Activated B cell treated with CpG ODN at 0.5 μM for 24 hours (primary cell): ENCODE measurements around the gene SYT12. TPM values are rescaled to one million over a fixed set of nuclear protein-coding genes. Genes with fewer than 3 reads are reported as not detected.

Experiments used
- ATAC-seq: fragments of 200-7000 bp; cut with Tn5 transposase; one replicate; pipeline ENCODE4 v1.10.0; 2021; ENCODE audit warnings: low read depth, mild to moderate bottlenecking, moderate library complexity
- CTCF ChIA-PET: fragments of 350-600 bp; sonication (Branson Sonifier 250); formaldehyde crosslinking; loops from one replicate; lab custom pipeline; 2021; ENCODE audit warnings: antibody characterized with exemption; lab: Charles Lee
- POLR2A ChIA-PET: fragments of 350-600 bp; sonication (Branson Sonifier 250); formaldehyde crosslinking; loops from one replicate; lab custom pipeline; 2021; ENCODE audit warnings: antibody characterized with exemption; lab: Charles Lee
- DNase-seq: peaks from one replicate; pipeline ENCODE4 v3.0.0; 2022
- H3K27ac Mint-ChIP-seq: one replicate; pipeline ENCODE4 v1.8.0; 2020; ENCODE audit warnings: mixed read lengths
- H3K27me3 Mint-ChIP-seq: one replicate; pipeline ENCODE4 v1.8.0; 2021; ENCODE audit warnings: mixed read lengths
- H3K36me3 Mint-ChIP-seq: one replicate; pipeline ENCODE4 v1.8.0; 2021; ENCODE audit warnings: low read depth, mixed read lengths
- H3K4me1 Mint-ChIP-seq: one replicate; pipeline ENCODE4 v1.8.0; 2021; ENCODE audit warnings: mixed read lengths
- H3K4me3 Mint-ChIP-seq: one replicate; pipeline ENCODE4 v1.8.0; 2020; ENCODE audit warnings: mild to moderate bottlenecking, mixed read lengths
- H3K9me3 Mint-ChIP-seq: one replicate; pipeline ENCODE4 v1.8.0; 2020; ENCODE audit warnings: mixed read lengths
- intact Hi-C: fragments of 100-400 bp; cut with micrococcal nuclease; formaldehyde crosslinking; loops from one replicate; pipeline ENCODE4 v1.15.1; 2024
- total RNA-seq: library from RNA; stranded (reverse); gene quantifications from 2 replicates; pipeline ENCODE4 v1.2.3, GENCODE V29; 2022
- TF ChIP-seq, protein P1 (sequence below): fragments of 200-600 bp; IDR thresholded peaks from one replicate; pipeline ENCODE4 v1.8.0; 2022; ENCODE audit warnings: antibody characterized with exemption, mild to moderate bottlenecking

The SYT12 gene
- total RNA-seq, 1 donor from 2014 or later: not detected

DNA sequence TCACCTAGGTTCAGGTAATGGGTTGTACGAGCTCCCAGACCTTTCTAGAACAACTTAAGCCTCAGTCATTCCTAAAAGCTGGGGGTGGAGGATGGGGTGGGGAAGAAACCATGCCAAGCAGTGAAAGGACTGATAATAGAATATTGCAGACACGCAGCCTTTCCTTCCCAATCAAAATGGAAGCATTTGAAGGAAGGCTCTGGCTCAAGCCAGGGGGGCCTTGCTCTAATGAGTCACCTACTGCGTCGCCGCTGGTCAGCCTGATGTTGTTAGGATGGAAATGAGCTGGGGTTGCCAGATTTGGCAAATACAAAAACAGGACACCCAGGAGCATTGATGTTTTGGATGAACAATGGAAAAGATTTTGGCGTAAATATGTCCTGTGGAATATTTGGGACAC, 6.2 kb downstream of the SYT12 start:
- no peak overlapping the region for H3K27ac Mint-ChIP-seq
- no peak for DNase-seq
- ChIA-PET CTCF (no interaction called here), POLR2A (no interaction called here)
- H3K4me3 Mint-ChIP-seq: no peak overlapping the region
- intact Hi-C loops: loop anchor here (2.0 kb wide), 1 partner anchor 16 kb away; no protein-coding TSS in a partner anchor
- H3K27me3 Mint-ChIP-seq: peaks cover 49% of the 10 kb centered on the region
- ATAC-seq: no peak
- TF ChIP-seq, protein P1, sequence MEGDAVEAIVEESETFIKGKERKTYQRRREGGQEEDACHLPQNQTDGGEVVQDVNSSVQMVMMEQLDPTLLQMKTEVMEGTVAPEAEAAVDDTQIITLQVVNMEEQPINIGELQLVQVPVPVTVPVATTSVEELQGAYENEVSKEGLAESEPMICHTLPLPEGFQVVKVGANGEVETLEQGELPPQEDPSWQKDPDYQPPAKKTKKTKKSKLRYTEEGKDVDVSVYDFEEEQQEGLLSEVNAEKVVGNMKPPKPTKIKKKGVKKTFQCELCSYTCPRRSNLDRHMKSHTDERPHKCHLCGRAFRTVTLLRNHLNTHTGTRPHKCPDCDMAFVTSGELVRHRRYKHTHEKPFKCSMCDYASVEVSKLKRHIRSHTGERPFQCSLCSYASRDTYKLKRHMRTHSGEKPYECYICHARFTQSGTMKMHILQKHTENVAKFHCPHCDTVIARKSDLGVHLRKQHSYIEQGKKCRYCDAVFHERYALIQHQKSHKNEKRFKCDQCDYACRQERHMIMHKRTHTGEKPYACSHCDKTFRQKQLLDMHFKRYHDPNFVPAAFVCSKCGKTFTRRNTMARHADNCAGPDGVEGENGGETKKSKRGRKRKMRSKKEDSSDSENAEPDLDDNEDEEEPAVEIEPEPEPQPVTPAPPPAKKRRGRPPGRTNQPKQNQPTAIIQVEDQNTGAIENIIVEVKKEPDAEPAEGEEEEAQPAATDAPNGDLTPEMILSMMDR: no peak
- no peaks in the 10 kb centered on the region for H3K9me3 Mint-ChIP-seq
- no peaks in the 10 kb centered on the region for H3K36me3 Mint-ChIP-seq
- peaks cover 46% of the 10 kb centered on the region for H3K4me1 Mint-ChIP-seq

- TF ChIP-seq, protein P1: no peak
- H3K4me1 Mint-ChIP-seq: peaks cover 34% of the 10 kb centered on the region
- H3K4me3 Mint-ChIP-seq: no peak overlapping the region
- intact Hi-C loops: no loop called here
- no peak for DNase-seq
- ChIA-PET POLR2A (no interaction called here), CTCF (no interaction called here)
- H3K27me3 Mint-ChIP-seq: peaks cover 44% of the 10 kb centered on the region
- no peak overlapping the region for H3K27ac Mint-ChIP-seq
- no peaks in the 10 kb centered on the region for H3K9me3 Mint-ChIP-seq
- no peaks in the 10 kb centered on the region for H3K36me3 Mint-ChIP-seq
- ATAC-seq: no peak
Measured at GRCh38 chr11:67030976-67031375, 8.0 kb downstream of the SYT12 start.

DNA sequence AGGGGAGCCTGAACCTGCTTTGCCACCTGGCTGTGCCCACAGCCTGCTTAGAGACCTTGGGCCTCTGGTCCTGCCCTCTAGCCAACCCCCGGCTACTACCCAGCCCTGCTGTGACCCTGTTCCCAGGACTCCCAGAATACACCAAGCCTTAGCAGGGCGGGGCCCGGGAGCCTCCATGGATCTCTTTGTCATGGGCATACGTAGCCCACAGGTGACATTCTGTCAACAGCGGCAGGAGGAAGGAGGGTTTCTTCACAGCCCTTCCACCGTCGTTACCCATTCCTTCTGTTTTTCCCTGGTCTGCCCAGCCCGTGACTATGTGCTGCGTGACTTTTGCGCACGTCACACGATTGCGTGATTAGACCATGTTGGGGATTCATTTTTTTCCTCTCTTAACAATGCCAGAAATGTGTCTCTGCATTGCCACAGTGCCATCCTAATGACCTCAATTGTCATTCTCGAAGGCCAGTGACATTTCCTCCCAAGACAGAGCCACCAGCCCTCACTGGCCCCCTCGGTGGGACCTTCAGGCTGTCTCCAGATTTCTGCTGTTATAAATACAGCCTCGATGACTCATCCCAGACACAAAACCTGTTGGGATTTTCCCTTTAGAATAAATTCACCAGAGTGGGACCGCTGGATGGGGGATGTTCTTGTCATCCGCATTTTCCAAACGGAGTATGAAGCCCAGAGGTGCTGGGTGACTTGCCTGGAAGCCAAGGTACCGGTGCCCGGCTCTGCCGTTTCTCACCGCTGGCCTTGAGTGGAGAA, 9.0 kb downstream of the SYT12 start:
- H3K27ac Mint-ChIP-seq: no peak overlapping the region
- H3K4me3 Mint-ChIP-seq: no peak overlapping the region
- peaks cover 48% of the 10 kb centered on the region for H3K27me3 Mint-ChIP-seq
- H3K4me1 Mint-ChIP-seq: peaks cover 33% of the 10 kb centered on the region
- TF ChIP-seq, protein P1: no peak
- DNase-seq: no peak
- no peaks in the 10 kb centered on the region for H3K9me3 Mint-ChIP-seq
- intact Hi-C loops: no loop called here
- ChIA-PET CTCF (no interaction called here), POLR2A (no interaction called here)
- no peak for ATAC-seq
- no peaks in the 10 kb centered on the region for H3K36me3 Mint-ChIP-seq

GRCh38 chr11:67032830-67033551, 10.1 kb downstream of the SYT12 start:
- ATAC-seq (no peak), DNase-seq (no peak)
- POLR2A ChIA-PET: no interaction called here
- intact Hi-C loops: no loop called here
- Mint-ChIP-seq H3K36me3 (no peaks in the 10 kb centered on the region), H3K4me3 (no peak overlapping the region), H3K27ac (no peak overlapping the region), H3K9me3 (no peaks in the 10 kb centered on the region), H3K4me1 (peaks cover 23% of the 10 kb centered on the region), H3K27me3 (peaks cover 50% of the 10 kb centered on the region)
- TF ChIP-seq, protein P1: no peak
- CTCF ChIA-PET: no interaction called here

DNA sequence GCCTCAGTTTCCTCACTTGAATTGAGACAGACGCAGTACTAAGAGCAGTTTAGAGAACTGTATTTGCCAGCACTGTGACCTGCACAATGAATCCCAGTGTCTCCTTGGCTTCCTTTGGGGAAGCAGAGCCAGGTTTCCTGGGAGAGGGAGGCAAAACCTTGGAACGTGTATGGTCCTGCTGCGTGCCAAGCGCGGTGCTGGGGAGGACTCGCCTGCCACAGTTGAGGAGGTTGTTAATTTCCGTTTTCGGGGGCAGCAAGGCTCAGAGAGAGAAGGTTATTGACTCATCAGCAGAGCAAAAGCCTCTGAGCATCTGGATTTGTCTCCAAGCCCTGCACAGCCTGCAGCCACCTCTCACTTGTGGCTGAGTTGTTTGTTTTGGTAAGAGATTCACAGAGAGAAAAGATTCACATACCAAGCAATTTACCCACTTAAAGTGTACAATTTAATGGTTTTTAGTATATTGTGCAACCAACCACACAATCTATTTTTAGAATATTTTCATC, 10.8 kb downstream of the SYT12 start:
- Mint-ChIP-seq H3K4me3 (no peak overlapping the region), H3K36me3 (no peaks in the 10 kb centered on the region), H3K27me3 (peaks cover 52% of the 10 kb centered on the region), H3K27ac (no peak overlapping the region), H3K9me3 (no peaks in the 10 kb centered on the region), H3K4me1 (peaks cover 16% of the 10 kb centered on the region)
- ChIA-PET POLR2A (no interaction called here), CTCF (no interaction called here)
- ATAC-seq (no peak), DNase-seq (no peak)
- intact Hi-C loops: no loop called here
- TF ChIP-seq, protein P1: no peak
